Measurements from ENCODE around the gene RRM2.

RRM2 gene

DNA sequence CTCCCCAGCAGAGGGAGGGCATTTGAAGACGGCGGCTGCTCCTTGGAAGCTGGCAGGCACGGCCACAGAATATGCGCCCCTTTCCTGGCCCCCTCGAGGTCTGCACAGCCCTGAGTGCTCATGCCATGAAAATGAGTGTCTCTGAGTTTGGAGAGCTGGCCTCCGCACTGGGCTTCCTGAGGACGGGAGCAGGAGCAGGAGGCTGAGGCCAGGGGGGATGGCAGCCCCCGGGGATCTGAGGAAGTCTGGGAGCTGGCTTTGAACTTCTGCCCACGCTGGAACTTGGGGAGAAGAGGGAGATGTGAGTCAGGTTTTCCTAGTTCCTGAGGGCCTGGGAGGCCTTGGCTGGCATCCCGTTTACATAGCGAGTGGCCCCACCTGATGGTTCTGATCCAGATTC is 47.0 kb downstream of the RRM2 start:
- DNase-seq = no peak

DNA sequence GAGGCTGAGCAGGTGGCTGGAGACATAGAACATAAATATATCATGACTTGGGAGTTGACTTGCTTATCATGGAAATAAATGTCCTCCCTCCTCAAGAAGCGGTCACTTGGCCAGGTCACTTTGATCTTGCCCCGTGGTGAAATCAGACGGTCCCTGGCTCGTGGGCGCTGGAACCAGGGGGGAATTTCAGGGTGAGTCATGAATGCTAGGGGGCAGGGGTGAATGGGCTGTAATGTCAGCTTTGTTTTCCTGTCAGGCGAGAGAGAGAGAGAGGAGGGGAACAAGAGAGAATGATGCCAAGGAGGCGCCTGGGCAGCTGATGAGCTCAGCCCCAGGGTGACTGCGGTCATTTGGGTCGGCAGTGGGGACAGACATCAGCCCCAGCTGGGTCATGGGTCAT is 47.7 kb downstream of the RRM2 start:
- DNase-seq = peak in 2 of 56 donors; percentile 24 to 56

DNA sequence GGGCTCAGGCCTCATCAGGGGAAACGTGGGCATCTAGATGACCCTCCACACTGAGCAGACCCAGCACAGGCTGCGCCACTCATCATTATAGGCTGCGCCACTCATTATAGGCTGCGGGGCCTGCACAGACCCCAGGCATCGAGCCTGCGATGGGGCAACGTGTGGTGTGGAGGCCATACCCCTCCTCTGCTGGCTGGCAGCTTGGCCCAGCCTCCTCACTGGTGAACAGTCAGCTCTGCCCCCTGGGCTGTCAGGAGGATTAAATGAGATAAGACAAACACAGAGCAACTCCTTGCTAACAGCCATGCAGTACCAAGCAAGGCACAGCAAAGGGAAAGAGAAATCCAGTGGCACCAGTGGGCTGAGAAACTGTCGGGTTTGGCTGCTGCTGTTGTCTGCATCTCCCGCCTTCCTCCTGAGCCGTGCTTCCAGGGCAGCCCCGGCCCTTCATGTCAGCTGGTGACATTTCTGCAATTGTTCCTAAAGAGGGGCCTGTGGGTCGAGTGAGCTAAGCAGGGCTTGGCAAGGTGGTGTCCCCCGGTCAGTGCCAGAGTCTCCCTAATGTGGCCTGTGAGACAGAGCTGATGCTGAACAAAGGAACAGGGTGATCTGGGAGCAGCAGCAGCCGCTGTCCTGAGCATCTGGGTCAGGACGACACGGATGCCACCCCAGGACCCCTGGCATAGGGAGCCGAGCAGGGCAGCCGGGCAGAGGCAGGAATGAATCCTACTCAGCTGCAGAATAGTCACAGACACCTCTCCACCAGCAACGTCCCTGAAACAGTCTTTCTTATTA is 48.7 kb downstream of the RRM2 start:
- DNase-seq = no peak

DNA sequence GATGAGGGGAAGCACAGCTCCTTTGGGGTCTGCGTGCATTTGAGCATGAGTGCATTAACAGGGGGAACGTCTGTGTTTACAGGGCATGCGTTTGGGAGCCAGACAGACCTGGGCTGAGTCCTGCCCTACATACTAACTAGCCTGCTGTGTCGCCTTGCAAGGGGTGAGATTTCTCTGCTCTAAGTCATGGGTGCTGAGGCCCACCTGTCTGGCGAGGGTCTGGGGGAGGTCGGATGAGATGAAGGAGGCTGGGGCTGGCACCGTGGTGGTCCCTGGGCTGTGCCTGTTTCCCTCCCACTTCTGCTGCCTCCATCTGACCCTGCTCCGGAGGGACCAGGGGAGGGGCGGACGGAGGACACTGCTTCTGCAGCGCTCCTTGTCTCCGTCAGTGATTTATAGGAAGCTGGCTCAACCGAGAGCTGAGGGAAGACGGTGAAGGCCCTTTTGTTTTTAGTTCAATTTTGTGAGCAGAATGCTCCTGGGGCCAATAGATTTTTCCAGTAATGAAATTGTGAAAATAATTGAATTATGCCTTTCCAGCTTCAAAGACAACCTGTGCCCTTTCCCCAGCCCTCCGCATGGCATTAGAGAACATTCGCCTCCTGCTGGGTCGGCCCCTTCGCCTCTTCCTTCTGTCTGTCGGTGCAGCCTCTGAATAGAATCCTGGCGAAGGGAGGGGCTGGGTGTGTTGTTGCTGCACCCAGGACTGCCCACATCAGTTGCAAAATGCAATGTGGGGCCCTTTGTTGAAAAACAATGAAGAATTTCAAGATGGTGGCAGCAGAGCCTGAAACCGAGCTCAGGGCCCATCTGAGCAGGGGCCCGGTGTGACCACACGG is 49.7 kb downstream of the RRM2 start:
- no peak for DNase-seq

DNA sequence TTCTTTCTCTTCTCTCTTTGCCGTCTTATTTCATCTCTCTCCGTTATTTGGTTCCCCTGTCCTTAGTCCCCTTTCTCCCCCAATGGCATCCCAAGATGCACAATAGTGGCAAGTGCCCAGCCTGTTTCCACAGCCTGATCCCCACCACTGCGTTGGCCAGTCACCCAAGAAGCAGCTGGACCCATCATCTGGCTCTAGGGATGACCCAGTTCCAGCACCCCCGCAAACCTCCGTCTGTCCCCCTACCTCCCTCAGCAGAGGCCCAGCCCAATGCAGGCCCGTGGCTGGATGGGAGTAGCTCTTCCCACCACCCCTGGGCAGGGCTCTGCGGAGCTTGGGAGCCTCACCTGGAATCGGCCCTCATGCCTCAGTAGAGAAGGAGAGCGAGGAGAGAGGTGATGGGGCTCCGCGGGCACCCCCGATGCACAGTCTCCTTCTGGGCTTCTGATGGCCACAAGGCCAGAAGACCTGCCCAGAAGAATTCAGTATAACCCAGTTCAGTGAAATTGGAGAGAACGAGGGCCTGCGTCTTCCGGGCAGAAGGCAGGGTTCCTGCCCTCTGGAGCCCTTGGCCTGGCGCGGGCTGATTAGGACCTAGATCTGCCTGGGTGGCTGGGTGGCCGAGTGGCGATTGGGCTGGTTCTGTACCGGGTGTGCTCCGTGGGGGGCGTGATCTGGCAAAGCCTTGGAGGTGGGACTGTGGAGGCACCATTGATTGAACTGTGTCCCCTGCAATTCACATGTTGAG is 50.9 kb downstream of the RRM2 start:
- no peak for DNase-seq

DNA sequence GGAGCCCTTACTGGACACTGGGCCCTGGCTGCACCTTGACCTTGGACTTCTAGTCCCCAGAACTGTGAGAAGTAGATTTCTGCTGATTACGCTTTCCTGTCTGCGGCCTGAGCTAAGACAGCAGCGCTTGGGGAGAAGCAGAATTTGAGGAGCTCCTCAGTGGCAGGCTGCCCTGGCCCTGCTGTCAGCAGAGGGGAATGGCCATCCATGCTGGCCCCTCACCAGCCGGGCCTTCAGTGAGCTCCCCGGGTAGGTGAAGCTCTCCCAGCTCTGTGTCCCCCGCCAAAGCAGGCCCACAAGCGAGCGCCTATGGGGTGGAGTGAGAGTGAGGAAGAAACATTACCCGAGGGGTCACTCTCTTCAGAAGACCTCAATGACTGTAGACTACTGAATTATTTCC is 51.6 kb downstream of the RRM2 start:
- no peak for DNase-seq

DNA sequence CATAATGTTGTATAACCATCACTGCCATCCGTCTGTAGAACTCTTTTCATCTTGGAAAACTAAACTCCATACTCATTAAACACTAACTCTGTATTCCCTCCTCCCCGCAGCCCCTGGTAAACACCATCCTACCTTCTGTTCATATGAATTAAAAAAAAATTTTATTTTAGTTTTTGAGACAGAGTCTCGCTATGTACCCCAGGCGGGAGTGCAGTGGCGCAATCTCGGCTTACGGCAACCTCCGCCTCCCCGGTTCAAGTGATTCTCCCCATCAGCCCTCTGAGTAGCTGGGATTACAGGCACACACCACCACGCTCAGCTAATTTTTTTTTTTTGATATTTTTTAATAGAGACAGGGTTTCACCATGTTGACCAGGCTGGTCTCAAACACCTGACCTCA is 52.9 kb downstream of the RRM2 start:
- no peak for DNase-seq

DNA sequence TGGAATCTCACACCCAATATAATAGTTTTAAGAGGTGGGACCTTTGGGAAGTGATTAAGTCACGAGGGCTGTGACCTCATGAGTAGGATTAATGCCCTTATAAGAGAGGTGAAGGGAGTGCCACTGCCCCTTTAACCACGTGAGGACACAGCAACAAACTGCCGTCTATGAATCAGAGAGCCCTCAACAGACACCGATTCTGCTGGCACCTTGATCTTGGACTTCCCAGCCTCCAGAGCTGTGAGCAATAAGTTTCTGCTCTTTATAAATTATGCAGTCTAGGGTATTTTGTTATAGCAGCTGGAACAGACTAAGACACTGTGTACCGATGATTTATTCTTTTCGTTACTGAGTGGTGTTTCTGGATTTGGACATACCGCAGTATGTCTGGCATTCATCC is 56.2 kb downstream of the RRM2 start:
- no peak for DNase-seq

DNA sequence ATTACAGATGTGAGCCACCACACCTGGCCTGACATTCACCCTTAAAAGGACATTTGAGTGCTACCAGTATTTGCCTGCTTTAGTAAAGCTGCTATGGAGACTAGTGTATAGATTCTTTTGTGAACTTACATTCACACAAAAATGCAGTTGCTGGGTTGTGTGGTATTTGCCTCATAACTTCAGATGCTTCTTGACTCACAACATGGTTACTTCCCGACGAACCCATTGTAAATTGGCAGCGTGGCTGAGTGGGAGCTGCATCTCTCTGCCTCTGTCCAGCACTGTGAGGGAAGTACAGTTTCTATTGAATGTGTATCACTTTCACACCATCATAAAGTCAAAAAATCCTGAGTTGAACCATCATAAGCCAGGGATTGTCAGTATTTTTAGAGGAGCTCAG is 56.9 kb downstream of the RRM2 start:
- DNase-seq = no peak

DNA sequence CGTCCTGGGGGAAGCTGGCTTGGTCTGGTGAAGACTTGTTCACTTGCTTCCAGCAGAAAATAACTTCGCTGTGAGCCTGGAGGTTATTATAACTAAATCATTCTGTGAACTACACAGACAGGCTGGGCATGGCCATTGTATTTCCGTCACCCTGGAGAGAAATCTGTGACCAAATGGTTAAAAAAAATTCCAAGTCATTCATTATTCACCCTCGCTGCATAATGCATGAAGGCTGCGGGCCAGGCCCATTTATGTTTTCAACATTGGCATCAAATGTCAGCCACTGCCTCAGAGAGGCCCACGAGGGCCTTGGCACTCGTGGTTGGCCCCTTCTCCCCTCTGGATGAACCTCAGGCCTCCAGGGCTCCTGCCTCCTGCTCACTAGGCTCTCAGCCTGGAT is 57.7 kb downstream of the RRM2 start:
- no peak for DNase-seq
